GM18870 (cell line): ENCODE data around the gene DNMT3A.

ENCODE experiments used
- ATAC-seq: cut with Tn5 transposase; IDR thresholded peaks from one replicate; pipeline ENCODE4 v1.9.1; 2021; ENCODE audit warnings: moderate library complexity; ENCODE audit not compliant: unreplicated experiment

The DNMT3A gene

DNA sequence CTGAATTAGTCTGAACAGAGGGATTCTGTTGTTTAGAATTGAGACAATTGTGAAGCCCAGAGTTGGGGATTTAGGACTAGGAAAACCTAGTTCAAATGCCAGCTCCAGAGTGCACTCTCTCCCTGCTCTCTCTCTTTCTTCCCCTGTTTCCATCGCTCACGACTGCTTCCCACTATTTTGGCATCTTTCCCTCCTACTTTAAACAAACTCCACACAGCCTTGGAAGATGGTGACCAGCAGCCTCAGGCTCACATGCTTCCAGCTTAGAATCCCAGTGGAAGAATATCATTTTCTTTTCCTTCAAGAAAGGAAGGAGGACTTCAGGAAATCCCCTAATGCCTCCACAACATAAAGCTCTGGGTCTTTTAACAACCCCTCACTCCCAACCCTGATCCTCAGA is 6.1 kb upstream of the DNMT3A start:
- no peak for ATAC-seq

GRCh38 chr2:25347205-25347815 is 5.6 kb upstream of the DNMT3A start:
- no peak for ATAC-seq

DNA sequence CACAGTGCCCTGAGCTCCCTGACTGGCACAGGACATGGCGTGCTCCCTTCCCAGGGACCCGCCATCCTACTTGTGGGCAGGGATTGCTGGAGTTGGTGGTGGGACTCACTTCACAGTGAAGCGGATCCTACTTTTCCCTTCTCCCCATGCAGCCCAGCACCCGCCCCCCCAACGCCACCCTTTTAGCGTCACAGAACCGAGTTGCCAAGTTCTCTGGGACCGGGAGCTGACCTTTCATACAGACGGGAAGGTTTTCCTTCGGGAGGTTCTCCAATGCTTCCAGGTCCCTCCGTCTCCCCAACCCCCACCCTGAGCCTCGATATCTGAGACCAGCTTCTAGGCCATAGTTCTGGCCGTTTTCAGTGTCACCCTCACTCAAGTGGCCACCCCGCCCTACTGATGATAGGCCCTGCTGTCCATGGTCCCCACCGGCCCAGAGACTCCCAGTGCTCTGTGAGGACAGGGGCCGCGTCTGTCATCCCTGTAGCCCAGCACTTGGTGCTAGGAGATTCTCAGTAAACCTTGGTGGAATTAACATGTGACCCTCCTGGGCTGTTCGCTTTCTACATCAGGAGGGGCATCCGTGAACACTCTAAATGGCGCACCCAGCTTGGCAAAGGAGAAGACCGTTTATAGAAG is 1.6 kb upstream of the DNMT3A start:
- no peak for ATAC-seq

- peak; percentile 60 for ATAC-seq
Measured at GRCh38 chr2:25342372-25343186, 854 bp upstream of the DNMT3A start.

- no peak for ATAC-seq
Measured at GRCh38 chr2:25341011-25341727, 556 bp downstream of the DNMT3A start.

- ATAC-seq = no peak
Measured at GRCh38 chr2:25340181-25340921, 1.4 kb downstream of the DNMT3A start.

DNA sequence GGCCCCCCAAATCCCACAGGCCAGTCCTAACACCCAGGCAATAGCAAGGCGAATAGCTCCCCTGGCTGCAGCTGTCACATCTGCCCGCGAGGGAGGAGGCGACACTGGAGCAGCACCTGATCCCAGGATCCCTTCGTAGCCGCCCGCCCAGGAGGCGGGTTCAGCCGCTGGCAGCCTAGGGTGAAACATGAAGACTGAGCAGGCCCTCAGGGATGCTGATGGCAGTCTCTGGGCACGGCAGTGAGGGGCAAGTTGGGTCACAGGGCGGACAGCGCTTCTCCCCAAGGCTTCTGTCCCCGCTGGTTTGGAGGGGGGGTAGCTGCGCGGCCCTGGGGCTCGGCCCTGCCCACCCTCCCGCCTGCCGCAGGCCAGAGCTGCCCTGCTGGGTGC is 1.9 kb downstream of the DNMT3A start:
- ATAC-seq = no peak

- ATAC-seq = no peak
Measured at GRCh38 chr2:25339211-25339674, 2.5 kb downstream of the DNMT3A start.

DNA sequence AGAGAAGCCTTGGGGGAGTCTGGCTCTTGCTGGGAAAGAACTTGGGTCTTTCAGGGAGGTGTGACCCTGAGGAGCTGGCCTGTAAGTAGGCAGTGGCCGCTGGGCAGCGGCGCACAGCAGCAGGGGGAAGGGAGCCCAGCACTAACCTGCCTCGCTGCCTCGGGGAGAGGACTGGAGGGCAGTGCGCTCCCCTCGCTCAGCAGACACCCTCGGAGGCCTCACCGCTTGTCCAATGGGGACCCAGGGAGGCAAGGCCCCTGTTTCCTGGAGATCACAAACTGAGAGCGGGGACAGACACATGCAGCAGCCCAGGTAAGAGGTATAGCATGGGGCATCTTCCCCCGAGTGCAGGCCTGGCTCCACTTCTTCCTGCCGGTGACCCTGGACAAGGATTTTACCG is 3.3 kb downstream of the DNMT3A start:
- no peak for ATAC-seq

GRCh38 chr2:25337891-25338290 is 3.8 kb downstream of the DNMT3A start:
- ATAC-seq = no peak

DNA sequence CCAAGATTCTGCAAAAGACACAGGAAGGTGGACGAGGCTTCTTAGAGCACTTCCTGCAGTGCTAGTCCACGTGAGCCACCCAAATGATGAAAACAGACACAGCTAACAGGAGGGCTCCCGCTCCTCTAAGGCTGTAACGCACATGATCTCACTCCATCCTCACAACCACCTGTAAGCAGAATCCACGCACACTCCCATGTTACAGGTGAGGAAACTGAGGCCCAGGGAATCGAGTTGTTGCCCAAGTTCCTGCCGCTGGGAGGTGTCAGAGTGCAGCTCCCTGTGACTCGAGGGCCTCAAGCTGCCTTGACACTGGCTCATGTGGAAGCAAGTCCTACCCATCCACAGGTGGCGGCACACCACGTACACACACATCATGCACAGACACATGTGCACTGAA is 4.4 kb downstream of the DNMT3A start:
- no peak for ATAC-seq

- no peak for ATAC-seq
Measured at GRCh38 chr2:25336383-25336841, 5.3 kb downstream of the DNMT3A start.

DNA sequence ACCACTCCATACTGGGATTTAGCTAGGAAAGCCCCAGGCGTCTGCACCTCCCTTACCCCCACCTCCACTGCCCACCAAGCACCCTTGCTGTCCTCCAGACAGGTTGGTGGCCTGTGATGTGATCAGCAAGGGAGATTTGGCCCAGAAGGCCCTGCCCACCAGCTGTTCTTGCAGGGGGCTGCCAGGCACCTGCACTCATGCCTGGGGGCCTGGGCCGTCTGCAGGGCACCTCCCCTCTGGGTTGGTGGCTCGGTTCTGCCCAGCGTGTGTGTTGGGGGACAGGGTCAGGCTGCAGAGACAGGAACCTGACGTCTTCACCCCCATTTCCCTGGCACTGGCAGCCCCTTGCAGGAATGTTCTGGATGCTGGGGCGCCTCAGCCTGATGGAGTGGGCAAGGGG is 5.8 kb downstream of the DNMT3A start:
- ATAC-seq = no peak

DNA sequence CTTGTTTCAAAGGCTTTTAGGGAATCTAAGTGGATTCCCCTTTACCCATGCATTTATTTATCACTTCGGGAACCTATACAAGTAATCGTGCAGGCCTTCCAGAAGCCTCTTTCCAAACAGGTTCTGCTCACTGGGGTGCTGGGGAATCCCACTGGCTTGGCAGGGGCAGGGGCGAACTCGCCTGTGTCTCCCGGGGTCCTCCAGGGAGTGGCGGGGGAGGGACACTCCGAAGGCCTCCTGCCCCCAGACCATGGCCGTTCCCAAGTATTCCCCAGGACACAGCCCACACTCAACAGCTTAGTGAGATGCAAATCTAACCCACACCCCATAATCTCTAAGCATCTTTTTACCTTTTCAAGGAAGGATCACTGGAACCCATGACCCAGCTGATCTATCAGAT is 6.5 kb downstream of the DNMT3A start:
- ATAC-seq = no peak

DNA sequence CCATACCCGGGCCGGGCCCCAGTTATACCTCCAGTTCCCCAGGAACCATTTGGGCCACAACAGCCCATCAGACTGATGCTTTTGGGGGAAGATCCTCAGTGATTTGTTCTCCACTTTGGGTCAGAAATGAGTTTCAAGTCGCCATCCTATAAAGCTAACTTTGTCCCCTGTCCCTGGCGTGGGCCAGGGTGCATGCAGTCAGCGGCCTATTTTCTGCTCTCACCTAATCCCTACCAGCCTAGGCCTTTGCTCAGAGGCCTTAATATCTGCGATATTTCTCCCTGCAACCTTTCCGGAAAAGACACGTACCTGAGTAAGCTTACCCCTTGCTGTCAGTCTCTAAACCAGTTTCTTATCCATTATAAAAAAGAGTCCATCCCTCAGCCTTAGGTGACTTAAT is 7.2 kb downstream of the DNMT3A start:
- no peak for ATAC-seq

DNA sequence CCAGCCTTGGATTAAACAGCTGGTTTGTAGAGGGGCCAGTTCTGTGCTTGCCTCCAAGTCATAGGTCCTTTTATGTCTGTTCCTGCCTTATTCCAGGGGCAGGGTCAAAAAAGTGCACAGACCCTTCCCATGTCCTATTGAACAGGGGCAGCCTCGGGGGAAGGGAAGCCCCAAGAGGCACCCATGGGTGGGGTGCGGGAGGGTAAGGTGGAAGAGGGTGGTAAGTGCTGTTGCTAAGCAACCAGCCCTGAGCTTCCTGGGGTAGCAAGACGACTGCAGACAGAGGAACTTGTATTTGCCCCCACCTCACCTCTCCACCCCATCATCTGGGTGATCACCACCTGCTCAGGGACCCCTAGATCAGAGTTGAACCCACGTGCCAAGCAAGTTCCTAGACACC is 7.7 kb downstream of the DNMT3A start:
- ATAC-seq = no peak

GRCh38 chr2:25332571-25332970 is 9.2 kb downstream of the DNMT3A start:
- no peak for ATAC-seq

DNA sequence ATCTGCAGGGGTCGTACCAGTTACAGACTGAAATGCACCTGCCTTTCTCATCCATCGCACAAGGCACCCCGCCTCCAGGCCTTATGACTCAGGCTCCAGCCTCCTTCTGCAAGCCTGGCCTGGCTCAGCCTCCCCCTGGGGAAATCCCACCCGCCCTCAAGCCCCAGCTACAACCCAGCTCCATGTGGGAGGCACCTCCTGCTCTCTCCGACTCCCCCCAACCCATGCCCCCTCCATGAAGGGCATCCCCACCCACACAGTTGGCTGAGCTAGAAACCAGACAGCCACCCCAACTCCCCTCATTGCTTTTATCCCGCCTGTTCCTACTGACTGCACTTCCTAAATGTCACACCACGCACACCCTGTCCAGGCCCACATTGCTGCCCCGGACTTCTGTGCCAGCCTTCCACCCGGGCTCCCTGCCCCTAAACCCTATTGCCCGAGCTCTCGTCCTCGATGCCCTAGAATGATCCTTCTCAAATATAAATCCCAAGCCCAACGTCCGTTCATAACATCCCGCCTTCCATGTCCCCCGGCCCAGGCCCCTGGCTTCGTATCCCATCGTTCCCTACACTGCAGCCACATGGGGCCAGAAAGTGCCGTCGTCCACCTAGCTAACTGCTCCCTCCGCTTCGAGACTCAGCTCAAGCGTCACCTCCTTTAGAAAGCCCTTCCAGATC is 9.9 kb downstream of the DNMT3A start:
- ATAC-seq = no peak

- ATAC-seq = no peak
Measured at GRCh38 chr2:25330937-25331336, 10.8 kb downstream of the DNMT3A start.

- no peak for ATAC-seq
Measured at GRCh38 chr2:25330273-25330672, 11.5 kb downstream of the DNMT3A start.
